Stimulated activated CD4-positive, alpha-beta T cell treated with anti-CD3 and anti-CD28 coated beads, TNF-alpha, amount 100 ng/mL, for 24 hours (primary cell): Measurements from ENCODE around the gene RASAL3.
"Not testable (repeated sequence)": the region's sequence is repeated elsewhere in the genome, so short reads cannot be mapped to it uniquely, and the experiment has no call there.

Experiments used
- DNase-seq, 3 experiments: peaks; one replicate each; pipeline ENCODE4 v3.0.0-alpha.2; 2020; ENCODE audit warnings: low read depth in 3 of 3

Gene RASAL3

GRCh38 chr19:15421136-15421695 is 43.1 kb downstream of the RASAL3 start:
- DNase-seq: no peak

GRCh38 chr19:15419413-15420025 is 44.8 kb downstream of the RASAL3 start:
- no peak for DNase-seq

- peak; percentile 93 to 99 (median 98) for DNase-seq
These were observed 45.5 kb downstream of the RASAL3 start, which contains the start of gene AKAP8L for GRCh38 chr19:15418579-15419412. AKAP8L (minus strand) TSS chr19:15418988; CDS start chr19:15418923, 65 bp downstream.

GRCh38 chr19:15418231-15418578 is 46.1 kb downstream of the RASAL3 start:
- peak in 1 of 3 experiments; percentile 11 for DNase-seq

GRCh38 chr19:15417699-15418098 is 46.6 kb downstream of the RASAL3 start:
- DNase-seq: no peak

GRCh38 chr19:15412832-15413231 is 51.5 kb downstream of the RASAL3 start:
- no peak for DNase-seq

GRCh38 chr19:15411351-15411750 is 53.0 kb downstream of the RASAL3 start:
- not testable (repeated sequence) for DNase-seq

- no peak for DNase-seq
These were observed 59.5 kb downstream of the RASAL3 start for GRCh38 chr19:15404780-15405211.

- DNase-seq: no peak
These were observed 60.1 kb downstream of the RASAL3 start for GRCh38 chr19:15404097-15404779.

GRCh38 chr19:15403151-15403531 is 61.2 kb downstream of the RASAL3 start:
- DNase-seq: no peak

GRCh38 chr19:15402411-15403150 is 61.8 kb downstream of the RASAL3 start:
- no peak for DNase-seq
